B cell (primary cell): ENCODE measurements around the gene CYTH3.

Experiments
- CTCF ChIP-seq: fragments of 200-600 bp; IDR thresholded peaks from one replicate; pipeline ENCODE4 v1.8.0; 2022; ENCODE audit warnings: antibody characterized with exemption, mild to moderate bottlenecking
- EZH2 ChIP-seq: IDR thresholded peaks from 2 replicates; pipeline ENCODE4 v1.6.1; 2012; ENCODE audit warnings: borderline replicate concordance, low read depth, mild to moderate bottlenecking, moderate library complexity, low read length; ENCODE audit not compliant: insufficient read depth, poor library complexity, severe bottlenecking

GRCh38 chr7:6116211-6116610 is 156.2 kb downstream of the CYTH3 start:
- TF ChIP-seq CTCF (no peak), EZH2 (no peak)
